Peyer's patch (tissue), 4 donors: ENCODE data around the gene AUTS2.

Experiments used
- CTCF ChIP-seq, 6 experiments: fragments of 450-650 bp in 4 of 6; fragments of 200-600 bp in 2 of 6; sonication (generic) in 1 of 6; IDR thresholded peaks; one replicate each; pipeline ENCODE4 v1.5.1; 2017 to 2019; ENCODE audit warnings: antibody characterized with exemption in 6 of 6, mild to moderate bottlenecking in 3 of 6, moderate library complexity in 1 of 6
- POLR2A ChIP-seq, 2 donors: fragments of 450-650 bp; IDR thresholded peaks; one replicate each; pipeline ENCODE4 v1.5.1; 2017; ENCODE audit warnings: antibody characterized with exemption in 2 of 2, mild to moderate bottlenecking in 2 of 2, moderate library complexity in 2 of 2

- TF ChIP-seq CTCF (IDR thresholded peaks at IDR 0.05) (no peak), POLR2A (IDR thresholded peaks at IDR 0.05) (no peak)
These were observed 32.9 kb downstream of the AUTS2 start for GRCh38 chr7:69631131-69631530.
